C4-2B (cell line): Measurements from ENCODE around the gene PTK7.

Experiments used
- H3K27ac ChIP-seq: fragments of 450-650 bp; 2 replicates; pipeline ENCODE4 v1.5.1; 2017
- CTCF ChIP-seq: fragments of 450-650 bp; conservative IDR thresholded peaks from 2 replicates; pipeline ENCODE4 v1.5.1; 2017; ENCODE audit warnings: mild to moderate bottlenecking
- ZFX ChIP-seq: fragments of 450-650 bp; IDR thresholded peaks from 2 replicates; pipeline ENCODE4 v1.6.1; 2017

Gene PTK7

GRCh38 chr6:43047998-43048397, 28.1 kb upstream of the PTK7 start:
- H3K27ac ChIP-seq = no peak overlapping the region
- no peak for TF ChIP-seq ZFX
- TF ChIP-seq CTCF = no peak

- TF ChIP-seq ZFX = no peak
- no peak for TF ChIP-seq CTCF
- no peak overlapping the region for H3K27ac ChIP-seq
Measured at GRCh38 chr6:43050981-43051380, 25.1 kb upstream of the PTK7 start.

GRCh38 chr6:43052225-43052841, 23.8 kb upstream of the PTK7 start:
- peak overlapping the region; percentile 90; the same call in 1 of the 2 replicates for H3K27ac ChIP-seq

GRCh38 chr6:43052842-43053544, 23.1 kb upstream of the PTK7 start:
- TF ChIP-seq CTCF (no peak), ZFX (no peak)
- peak overlapping the region; percentile 90 for H3K27ac ChIP-seq

More at GRCh38 chr6:43052225-43052841, 23.8 kb upstream of the PTK7 start:
- TF ChIP-seq CTCF (no peak), ZFX (no peak)

GRCh38 chr6:43053545-43054205, 22.4 kb upstream of the PTK7 start, which contains the start of gene CUL7:
TSS of gene CUL7 (minus strand) at chr6:43053851. CDS start at chr6:43052788, 1,063 bp downstream.
- TF ChIP-seq CTCF (no peak), ZFX (peak; percentile 68; the same call in 1 of the 2 replicates)
- H3K27ac ChIP-seq = peak within 1 kb of the TSS; percentile 90

GRCh38 chr6:43054206-43054943, 21.7 kb upstream of the PTK7 start:
- peak overlapping the region; percentile 90 for H3K27ac ChIP-seq
- TF ChIP-seq ZFX (no peak), CTCF (no peak)
